ENCODE data around the gene CMAS.

Gene CMAS

DNA sequence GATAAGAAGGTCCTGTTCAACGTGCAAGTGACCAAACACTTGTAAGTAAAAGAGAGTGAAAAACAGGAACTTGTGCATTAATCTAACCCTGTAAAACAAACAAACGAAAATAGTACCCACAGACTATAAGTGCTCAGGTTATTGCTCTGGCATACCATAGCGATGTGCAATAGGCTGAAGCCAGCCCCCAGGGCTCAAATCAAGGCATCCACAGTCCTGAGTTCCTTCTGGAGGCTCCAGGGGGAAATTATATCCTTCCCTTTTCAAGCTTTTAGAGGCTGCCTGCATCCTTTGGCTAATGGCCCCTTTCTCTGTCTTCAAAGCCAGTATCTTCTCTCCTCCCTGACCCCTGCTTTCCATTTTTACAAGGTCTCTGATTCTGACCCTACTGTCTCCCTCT is 8.1 kb upstream of the CMAS start:
- TF ChIP-seq FOXP2 (optimal IDR thresholded peaks at IDR 0.05; ENCODE audit: borderline replicate concordance, extremely low read depth, extremely low read length, insufficient read depth): no peak
- no peak for TF ChIP-seq POLR2AphosphoS5 (IDR thresholded peaks at IDR 0.05; ENCODE audit: low read depth, low read length)
- no peak for TF ChIP-seq SIN3A (IDR thresholded peaks at IDR 0.05; ENCODE audit: borderline replicate concordance, insufficient read depth, low read length)
- no peak for TF ChIP-seq TAF1 (IDR thresholded peaks at IDR 0.05; ENCODE audit: borderline replicate concordance, insufficient read depth, low read length)
- TF ChIP-seq, protein P1, sequence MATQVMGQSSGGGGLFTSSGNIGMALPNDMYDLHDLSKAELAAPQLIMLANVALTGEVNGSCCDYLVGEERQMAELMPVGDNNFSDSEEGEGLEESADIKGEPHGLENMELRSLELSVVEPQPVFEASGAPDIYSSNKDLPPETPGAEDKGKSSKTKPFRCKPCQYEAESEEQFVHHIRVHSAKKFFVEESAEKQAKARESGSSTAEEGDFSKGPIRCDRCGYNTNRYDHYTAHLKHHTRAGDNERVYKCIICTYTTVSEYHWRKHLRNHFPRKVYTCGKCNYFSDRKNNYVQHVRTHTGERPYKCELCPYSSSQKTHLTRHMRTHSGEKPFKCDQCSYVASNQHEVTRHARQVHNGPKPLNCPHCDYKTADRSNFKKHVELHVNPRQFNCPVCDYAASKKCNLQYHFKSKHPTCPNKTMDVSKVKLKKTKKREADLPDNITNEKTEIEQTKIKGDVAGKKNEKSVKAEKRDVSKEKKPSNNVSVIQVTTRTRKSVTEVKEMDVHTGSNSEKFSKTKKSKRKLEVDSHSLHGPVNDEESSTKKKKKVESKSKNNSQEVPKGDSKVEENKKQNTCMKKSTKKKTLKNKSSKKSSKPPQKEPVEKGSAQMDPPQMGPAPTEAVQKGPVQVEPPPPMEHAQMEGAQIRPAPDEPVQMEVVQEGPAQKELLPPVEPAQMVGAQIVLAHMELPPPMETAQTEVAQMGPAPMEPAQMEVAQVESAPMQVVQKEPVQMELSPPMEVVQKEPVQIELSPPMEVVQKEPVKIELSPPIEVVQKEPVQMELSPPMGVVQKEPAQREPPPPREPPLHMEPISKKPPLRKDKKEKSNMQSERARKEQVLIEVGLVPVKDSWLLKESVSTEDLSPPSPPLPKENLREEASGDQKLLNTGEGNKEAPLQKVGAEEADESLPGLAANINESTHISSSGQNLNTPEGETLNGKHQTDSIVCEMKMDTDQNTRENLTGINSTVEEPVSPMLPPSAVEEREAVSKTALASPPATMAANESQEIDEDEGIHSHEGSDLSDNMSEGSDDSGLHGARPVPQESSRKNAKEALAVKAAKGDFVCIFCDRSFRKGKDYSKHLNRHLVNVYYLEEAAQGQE (IDR thresholded peaks at IDR 0.05; ENCODE audit: insufficient read depth in 1 of 2, low read depth in 2 of 2, low read length in 2 of 2): no peak

DNA sequence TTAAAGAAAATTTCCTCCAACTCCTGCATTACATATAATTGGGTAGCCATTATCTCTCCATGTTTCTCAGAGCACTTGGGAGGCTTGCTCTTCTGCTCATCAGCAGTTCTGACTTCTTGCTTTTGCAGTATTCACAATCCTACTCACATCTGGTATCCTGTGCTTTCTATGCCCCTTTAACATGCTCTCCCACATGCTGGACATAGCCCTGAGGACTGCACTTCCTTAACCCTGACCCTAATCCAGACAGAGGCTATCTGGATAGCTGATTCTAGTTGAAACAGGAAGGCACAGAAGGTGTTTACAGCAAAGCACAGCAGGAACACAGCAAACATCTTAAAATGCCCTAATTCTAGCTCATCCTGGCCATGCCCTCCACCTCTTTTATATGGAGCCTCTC is 7.3 kb upstream of the CMAS start:
- TF ChIP-seq, protein P1 (IDR thresholded peaks at IDR 0.05; ENCODE audit: insufficient read depth in 1 of 2, low read depth in 2 of 2, low read length in 2 of 2): no peak
- TF ChIP-seq FOXP2 (optimal IDR thresholded peaks at IDR 0.05; ENCODE audit: borderline replicate concordance, extremely low read depth, extremely low read length, insufficient read depth) (no peak), TAF1 (IDR thresholded peaks at IDR 0.05; ENCODE audit: borderline replicate concordance, insufficient read depth, low read length) (no peak), SIN3A (IDR thresholded peaks at IDR 0.05; ENCODE audit: borderline replicate concordance, insufficient read depth, low read length) (no peak), POLR2AphosphoS5 (IDR thresholded peaks at IDR 0.05; ENCODE audit: low read depth, low read length) (no peak)

DNA sequence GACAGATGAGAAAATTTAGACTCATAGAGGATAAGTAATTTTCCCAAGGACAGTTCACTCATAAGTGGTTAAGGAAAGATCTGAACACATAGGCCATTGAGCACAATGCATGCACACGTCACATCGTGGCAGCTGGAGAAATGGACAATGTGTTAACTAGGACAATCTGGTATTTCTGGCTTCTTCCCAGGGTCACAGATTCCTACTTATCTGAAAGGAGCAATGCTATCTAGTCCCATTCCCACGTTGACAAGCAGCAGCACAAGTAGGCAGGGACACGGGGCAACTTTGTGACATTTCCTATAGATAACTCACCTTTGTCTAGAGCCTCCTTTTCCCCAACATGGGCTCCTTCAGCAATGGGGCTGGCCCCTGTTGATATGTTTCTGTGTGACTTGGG is 6.7 kb upstream of the CMAS start:
- TF ChIP-seq POLR2AphosphoS5 (IDR thresholded peaks at IDR 0.05; ENCODE audit: low read depth, low read length) (no peak), SIN3A (IDR thresholded peaks at IDR 0.05; ENCODE audit: borderline replicate concordance, insufficient read depth, low read length) (no peak), FOXP2 (optimal IDR thresholded peaks at IDR 0.05; ENCODE audit: borderline replicate concordance, extremely low read depth, extremely low read length, insufficient read depth) (no peak), TAF1 (IDR thresholded peaks at IDR 0.05; ENCODE audit: borderline replicate concordance, insufficient read depth, low read length) (no peak)
- TF ChIP-seq, protein P1 (IDR thresholded peaks at IDR 0.05; ENCODE audit: insufficient read depth in 1 of 2, low read depth in 2 of 2, low read length in 2 of 2): no peak

DNA sequence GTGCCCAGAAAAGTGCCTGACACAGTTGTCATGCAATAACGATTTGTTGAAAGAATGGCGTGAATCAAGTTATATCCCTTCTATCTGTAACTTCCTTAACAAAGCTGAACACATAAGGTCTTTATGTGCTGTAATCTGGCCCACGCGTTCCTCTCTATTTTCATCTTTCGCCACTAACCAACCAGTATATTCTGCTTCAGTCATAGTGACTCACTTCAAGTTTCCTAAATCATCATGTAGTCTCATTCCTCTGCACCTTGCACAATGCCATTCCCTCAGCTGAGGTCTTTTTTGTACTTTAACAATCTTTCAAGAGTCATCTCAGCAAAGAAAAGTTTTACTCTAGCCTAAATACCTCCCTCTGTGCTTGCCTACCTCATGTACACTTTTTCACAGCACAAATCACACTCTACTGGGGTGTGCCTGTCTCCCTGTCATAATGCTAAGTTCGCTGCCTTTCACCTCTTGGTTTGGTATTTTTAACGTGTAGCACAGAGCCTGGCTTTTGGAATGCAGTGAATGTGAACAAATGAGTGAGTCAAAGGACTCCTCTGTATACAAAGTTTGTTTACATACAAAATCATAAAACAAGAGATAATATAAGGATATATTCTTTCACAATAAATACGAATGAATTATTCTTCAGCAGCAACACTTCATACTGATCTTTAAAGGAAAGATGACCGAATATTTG is 2.9 kb upstream of the CMAS start:
- no peak for TF ChIP-seq TAF1 (IDR thresholded peaks at IDR 0.05; ENCODE audit: borderline replicate concordance, insufficient read depth, low read length)
- no peak for TF ChIP-seq SIN3A (IDR thresholded peaks at IDR 0.05; ENCODE audit: borderline replicate concordance, insufficient read depth, low read length)
- TF ChIP-seq, protein P1 (IDR thresholded peaks at IDR 0.05; ENCODE audit: insufficient read depth in 1 of 2, low read depth in 2 of 2, low read length in 2 of 2): no peak
- TF ChIP-seq POLR2AphosphoS5 (IDR thresholded peaks at IDR 0.05; ENCODE audit: low read depth, low read length): no peak
- TF ChIP-seq FOXP2 (optimal IDR thresholded peaks at IDR 0.05; ENCODE audit: borderline replicate concordance, extremely low read depth, extremely low read length, insufficient read depth): no peak

Data from PFSK-1 (cell line).